HFF-Myc (cell line): ENCODE results near the gene TACSTD2.

Experiments used
- DNase-seq: peaks from one replicate; pipeline ENCODE4 v3.0.0-alpha.2; 2011; ENCODE audit warnings: low read depth; ENCODE audit errors: extremely low read depth
- H3K4me3 ChIP-seq: replicated peaks from 2 replicates; pipeline ENCODE4 v1.5.1; 2011; ENCODE audit warnings: low read depth, mild to moderate bottlenecking, control low read depth, low read length
- CTCF ChIP-seq: IDR thresholded peaks from 2 replicates; pipeline ENCODE4 v1.5.1; 2012; ENCODE audit warnings: mild to moderate bottlenecking, low read depth, low read length, control low read depth; ENCODE audit errors: missing control alignments

TACSTD2 gene

GRCh38 chr1:58529284-58529683, 47.8 kb downstream of the TACSTD2 start:
- DNase-seq = no peak
- no peak for TF ChIP-seq CTCF
- no peak overlapping the region for H3K4me3 ChIP-seq

- no peak for DNase-seq
- TF ChIP-seq CTCF = no peak
- no peak overlapping the region for H3K4me3 ChIP-seq
Measured at GRCh38 chr1:58528518-58528917, 48.5 kb downstream of the TACSTD2 start.
